Measurements from ENCODE around the gene PKP2.

PKP2 gene

GRCh38 chr12:32756476-32757066 is 140.0 kb downstream of the PKP2 start:
- in situ Hi-C loops (cut with MboI; ENCODE audit: low sequenced_read_pairs), result no loop called here

GRCh38 chr12:32755654-32756475 is 140.7 kb downstream of the PKP2 start, which contains the start of gene YARS2:
YARS2 (minus strand) TSS chr12:32755897; CDS start chr12:32755874, 23 bp downstream.
- in situ Hi-C loops (cut with MboI; ENCODE audit: low sequenced_read_pairs), result no loop called here

- in situ Hi-C loops (cut with MboI; ENCODE audit: low sequenced_read_pairs), result no loop called here
These were observed 141.4 kb downstream of the PKP2 start for GRCh38 chr12:32755051-32755653.

GRCh38 chr12:32754111-32754510 is 142.5 kb downstream of the PKP2 start:
- in situ Hi-C loops (cut with MboI; ENCODE audit: low sequenced_read_pairs), result no loop called here

GRCh38 chr12:32753605-32754004 is 143.0 kb downstream of the PKP2 start:
- in situ Hi-C loops (cut with MboI; ENCODE audit: low sequenced_read_pairs), result no loop called here

- in situ Hi-C loops (cut with MboI; ENCODE audit: low sequenced_read_pairs), result no loop called here
These were observed 153.3 kb downstream of the PKP2 start for GRCh38 chr12:32743264-32743663.

GRCh38 chr12:32742133-32742532 is 154.4 kb downstream of the PKP2 start:
- in situ Hi-C loops (cut with MboI; ENCODE audit: low sequenced_read_pairs), result no loop called here

Measured in hTERT RPE-1 (cell line).